ENCODE measurements around the gene SIL1. TPM values are rescaled to one million over a fixed set of nuclear protein-coding genes. Genes with fewer than 3 reads are reported as not detected.

Gene SIL1
- total and polyA plus RNA-seq, 2 donors (not counting 3 experiments of a cell fraction or from before 2014, with no cell fraction given) = 47.6 to 67.2 TPM

- Histone ChIP-seq H3K4me2 (ENCODE audit: insufficient read depth, low read length) (no peak overlapping the region), H3K4me3 (replicated peaks in 1 of 3; ENCODE audit: insufficient read depth in 1 of 3, low read depth in 1 of 3, low read length in 3 of 3) (no peak overlapping the region), H3K9me3 (replicated peaks; ENCODE audit: control insufficient read depth, insufficient read depth, low read length) (no peaks in the 10 kb centered on the region), H3K27me3 (ENCODE audit: control insufficient read depth in 2 of 2, insufficient read depth in 2 of 2, low read length in 2 of 2) (no peaks in the 10 kb centered on the region), H3K9ac (replicated peaks; ENCODE audit: extremely low read depth, insufficient read depth, low read length) (no peak overlapping the region), H3K4me1 (ENCODE audit: control insufficient read depth, extremely low read depth, insufficient read depth, low read length) (no peaks in the 10 kb centered on the region), H3K9me1 (replicated peaks; ENCODE audit: control insufficient read depth, extremely low read depth, insufficient read depth, low read length) (no peaks in the 10 kb centered on the region), H2AFZ (ENCODE audit: low read depth, low read length) (no peak overlapping the region), H3K27ac (ENCODE audit: insufficient read depth, low read depth, low read length) (no peak overlapping the region), H4K20me1 (replicated peaks; ENCODE audit: control insufficient read depth, extremely low read depth, insufficient read depth, low read length) (no peaks in the 10 kb centered on the region), H3K36me3 (ENCODE audit: control insufficient read depth in 2 of 2, extremely low read depth in 1 of 2, insufficient read depth in 2 of 2, low read length in 2 of 2) (no peaks in the 10 kb centered on the region), H3K79me2 (ENCODE audit: control insufficient read depth, insufficient read depth, low read length) (peaks cover 3% of the 10 kb centered on the region)
- FAIRE-seq (no peak), DNase-seq (ENCODE audit: low read depth, low spot score) (no peak)
- CTCF ChIA-PET = interaction anchor here (1.6 kb wide), 1 partner anchor 22 kb away, joined by 5 read pairs; no protein-coding TSS in a partner anchor
- dilution Hi-C loops (cut with MboI; ENCODE audit: extremely low pct_ligation_motif_present, low sequenced_read_pairs) = no loop called here
- TF ChIP-seq POLR2A (IDR thresholded peaks at IDR 0.05; ENCODE audit: low read depth, low read length) (no peak), EZH2 (IDR thresholded peaks at IDR 0.05; ENCODE audit: borderline replicate concordance, low read depth, low read length, severe bottlenecking) (no peak), GATA2 (IDR thresholded peaks at IDR 0.05; ENCODE audit: insufficient read depth, insufficient read length, low read depth, low read length) (no peak), MAX (IDR thresholded peaks at IDR 0.05; ENCODE audit: insufficient read depth, insufficient read length) (no peak), POLR2AphosphoS5 (IDR thresholded peaks at IDR 0.05; ENCODE audit: insufficient read depth, low read depth, low read length) (no peak), CTCF (IDR thresholded peaks at IDR 0.05; ENCODE audit: extremely low read depth in 1 of 2, insufficient read depth in 1 of 2, low read depth in 1 of 2, low read length in 2 of 2) (no peak), JUN (IDR thresholded peaks at IDR 0.05; ENCODE audit: borderline replicate concordance, insufficient read depth, insufficient read length, low read depth) (no peak), MYC (IDR thresholded peaks at IDR 0.05; ENCODE audit: low read depth, low read length) (no peak), FOS (IDR thresholded peaks at IDR 0.05; ENCODE audit: borderline replicate concordance, insufficient read depth, low read length) (no peak)
- BruUV-seq (replicated peaks) = no TSS peak
- POLR2A ChIA-PET = no interaction called here
- intact Hi-C loops (cut with micrococcal nuclease) = no loop called here
Measured at GRCh38 chr5:139186261-139186660, 11.9 kb downstream of the SIL1 start.
